Stimulated activated CD4-positive, alpha-beta T cell treated with anti-CD3 and anti-CD28 coated beads, Interleukin-12 subunit alpha, Interleukin-12 subunit beta, amount 100 ng/mL, for 4 hours (primary cell): Measurements from ENCODE around the gene TTC7B.

Source experiments
- DNase-seq: peaks from one replicate; pipeline ENCODE4 v3.0.0-alpha.2; 2020

Gene TTC7B

DNA sequence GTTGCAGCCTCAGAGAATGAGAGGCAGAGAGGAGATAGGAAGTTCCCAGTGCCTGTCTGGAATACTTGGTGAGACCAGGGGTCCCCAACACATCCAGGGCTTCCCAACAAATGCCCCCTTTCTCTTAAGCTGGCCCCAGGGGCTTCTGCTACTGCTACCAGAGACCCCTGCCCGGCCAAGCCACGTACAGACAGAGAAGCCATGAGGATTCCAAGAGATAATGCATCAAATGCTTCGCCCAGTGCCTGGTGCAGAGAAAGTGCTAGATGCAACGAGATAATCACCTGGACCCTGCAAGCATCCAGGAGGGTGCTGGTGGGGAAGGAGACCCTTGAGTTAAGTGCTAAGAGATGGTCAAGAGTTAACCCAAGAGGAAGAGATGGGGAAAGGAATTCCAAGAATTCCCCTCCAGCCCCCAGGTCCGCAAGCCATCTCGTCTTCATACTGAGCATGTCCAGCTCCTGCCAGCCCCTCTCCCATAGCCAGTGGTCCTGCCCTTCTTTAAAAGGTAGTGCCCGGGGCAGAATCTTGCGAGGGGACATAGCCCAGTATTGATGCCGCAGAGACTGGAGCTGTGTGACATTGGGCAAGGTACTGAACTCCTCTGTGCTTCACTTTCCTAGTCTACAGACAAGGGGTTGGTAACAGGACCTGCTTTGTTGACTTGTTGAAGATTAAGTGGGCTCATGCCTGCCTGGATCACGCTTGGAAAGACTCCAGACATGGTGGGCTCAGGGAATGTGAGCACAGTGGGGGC is 316.1 kb downstream of the TTC7B start:
- no peak for DNase-seq

DNA sequence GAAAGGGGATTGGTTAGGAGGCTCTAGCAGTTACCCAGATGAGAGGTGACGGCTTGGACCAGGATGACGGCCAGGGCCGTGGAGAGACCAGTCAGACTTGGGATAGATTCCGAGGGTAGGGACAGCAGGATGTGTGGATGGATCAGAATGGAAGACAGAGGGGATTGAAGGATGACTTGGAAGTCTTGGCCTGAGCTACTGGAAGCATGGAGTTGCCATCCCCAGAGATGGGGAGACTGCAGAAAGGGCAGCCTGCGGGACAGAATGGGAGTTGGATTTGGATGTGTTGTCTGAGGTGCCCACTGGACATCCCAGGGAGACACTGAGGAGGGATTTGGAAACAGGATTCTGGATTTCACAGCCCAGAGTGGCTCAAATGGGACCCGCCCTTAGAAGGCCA is 317.1 kb downstream of the TTC7B start:
- DNase-seq = no peak

DNA sequence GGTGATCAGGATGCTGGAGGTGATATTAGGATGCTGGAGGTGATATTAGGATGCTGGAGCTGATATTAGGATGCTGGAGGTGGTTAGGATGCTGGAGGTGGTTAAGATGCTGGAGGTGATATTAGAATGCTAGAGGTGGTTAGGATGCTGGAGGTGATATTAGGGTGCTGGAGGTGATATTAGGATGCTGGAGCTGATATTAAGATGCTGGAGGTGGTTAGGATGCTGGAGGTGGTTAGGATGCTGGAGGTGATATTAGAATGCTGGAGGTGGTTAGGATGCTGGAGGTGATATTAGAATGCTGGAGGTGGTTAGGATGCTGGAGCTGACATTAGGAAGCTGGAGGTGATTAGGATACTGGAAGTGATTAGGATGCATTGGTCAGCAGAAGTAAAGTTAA is 318.0 kb downstream of the TTC7B start:
- no peak for DNase-seq

GRCh38 chr14:90496379-90496778 is 319.9 kb downstream of the TTC7B start:
- DNase-seq = no peak

DNA sequence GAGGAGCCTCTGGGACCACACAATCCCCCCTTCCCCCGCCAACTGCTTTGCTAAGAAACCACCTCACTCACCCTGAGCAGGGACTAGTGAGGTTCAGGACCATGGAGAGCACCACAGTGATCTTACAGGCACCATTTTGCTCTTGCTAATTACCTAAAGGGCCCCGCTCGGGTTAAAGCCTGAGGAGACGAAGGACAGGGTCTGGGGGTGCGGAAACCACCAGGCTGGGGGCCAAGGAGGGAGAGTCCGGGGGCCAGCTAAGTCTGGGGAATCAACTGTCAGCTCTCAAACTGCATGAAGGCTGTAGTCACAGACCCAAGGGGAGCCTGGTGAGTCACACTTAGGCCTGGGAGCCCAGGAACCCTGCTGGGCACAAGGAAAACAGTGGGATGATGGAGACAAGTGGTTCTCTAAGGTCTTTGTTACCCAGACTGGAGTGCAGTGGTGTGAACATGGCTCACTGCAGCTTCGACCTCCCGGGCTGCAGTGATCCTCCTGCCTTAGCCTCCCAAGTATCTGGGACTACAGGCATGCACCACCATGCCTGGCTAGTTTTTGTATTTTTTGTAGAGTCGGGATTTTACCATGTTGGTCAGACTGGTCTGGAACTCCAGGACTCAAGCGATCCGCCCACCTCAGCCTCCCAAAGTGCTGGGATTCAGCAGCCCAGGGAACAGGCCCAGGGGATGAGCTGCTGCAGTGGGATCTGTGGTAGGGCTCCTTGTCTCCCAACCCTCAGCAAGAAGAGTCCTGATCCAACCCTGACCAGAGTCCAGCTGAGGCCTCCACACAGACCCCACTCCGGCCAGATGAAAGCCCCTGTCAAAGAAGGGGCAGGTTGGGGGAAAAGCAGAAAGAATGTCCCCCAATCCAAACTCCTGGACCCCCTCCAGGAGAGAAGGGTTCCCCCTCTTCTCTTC is 320.6 kb downstream of the TTC7B start:
- no peak for DNase-seq

DNA sequence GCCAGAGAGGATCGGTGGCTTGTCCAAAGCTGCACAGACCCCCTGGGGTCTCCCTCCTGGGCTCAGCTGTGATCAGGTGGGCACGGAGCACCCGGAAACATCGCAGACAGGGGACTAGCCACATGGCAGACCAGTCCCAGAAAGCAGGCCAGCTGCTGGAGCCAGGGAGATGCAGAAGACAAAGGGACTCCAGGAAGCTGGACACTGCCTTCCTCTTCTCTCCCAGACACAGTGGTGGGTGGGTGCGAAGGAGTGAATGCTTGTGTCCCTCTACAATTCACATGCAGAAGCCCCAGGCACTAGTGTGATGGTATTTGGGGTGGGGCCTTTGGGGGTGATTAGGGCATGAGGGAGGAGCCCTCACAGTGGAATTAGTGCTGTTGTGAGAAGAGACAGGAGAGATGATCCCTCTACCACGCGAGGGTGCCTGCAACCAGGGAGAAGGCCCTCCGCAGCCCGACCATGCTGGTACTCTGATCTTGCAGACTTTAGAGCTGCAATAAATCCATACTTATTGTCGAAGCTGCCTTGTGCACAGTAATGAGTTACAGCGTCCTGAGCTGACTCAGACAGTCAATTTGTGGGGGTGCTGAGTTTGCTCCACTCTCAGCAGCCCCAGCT is 324.2 kb downstream of the TTC7B start:
- DNase-seq = no peak

DNA sequence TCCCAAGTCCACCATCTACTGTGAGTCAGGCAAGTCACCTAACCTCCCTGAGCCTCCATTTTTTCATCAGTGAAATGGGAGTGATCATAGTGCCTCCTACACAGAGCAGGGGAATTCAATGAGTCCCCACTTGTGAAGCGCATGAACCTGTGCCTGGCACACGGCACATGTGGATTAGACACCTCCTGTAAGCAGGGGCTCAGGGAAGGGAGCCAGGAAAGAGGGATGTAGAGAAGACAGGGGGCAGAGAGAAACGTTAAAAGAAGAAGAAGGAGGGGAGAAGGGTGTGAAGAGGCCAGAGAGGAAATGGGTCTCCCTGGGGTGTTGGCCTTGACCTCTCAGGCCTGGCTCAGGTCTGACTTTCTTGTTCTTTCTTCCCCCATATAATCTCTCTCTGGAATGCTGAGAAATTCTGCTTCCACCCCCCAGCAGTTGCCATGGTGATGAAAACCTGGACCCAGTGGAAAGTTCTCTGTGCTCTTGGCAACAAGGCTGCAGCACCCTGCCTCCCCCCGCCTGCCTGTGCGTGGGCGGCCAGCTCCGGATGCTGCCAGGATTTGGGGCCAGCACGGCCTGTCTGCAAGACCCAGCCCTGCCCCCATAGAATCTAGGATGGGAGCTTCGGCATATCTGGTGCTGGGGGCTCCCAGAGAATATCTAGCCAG is 324.9 kb downstream of the TTC7B start:
- no peak for DNase-seq

- no peak for DNase-seq
These were observed 325.5 kb downstream of the TTC7B start for GRCh38 chr14:90490720-90491050.

DNA sequence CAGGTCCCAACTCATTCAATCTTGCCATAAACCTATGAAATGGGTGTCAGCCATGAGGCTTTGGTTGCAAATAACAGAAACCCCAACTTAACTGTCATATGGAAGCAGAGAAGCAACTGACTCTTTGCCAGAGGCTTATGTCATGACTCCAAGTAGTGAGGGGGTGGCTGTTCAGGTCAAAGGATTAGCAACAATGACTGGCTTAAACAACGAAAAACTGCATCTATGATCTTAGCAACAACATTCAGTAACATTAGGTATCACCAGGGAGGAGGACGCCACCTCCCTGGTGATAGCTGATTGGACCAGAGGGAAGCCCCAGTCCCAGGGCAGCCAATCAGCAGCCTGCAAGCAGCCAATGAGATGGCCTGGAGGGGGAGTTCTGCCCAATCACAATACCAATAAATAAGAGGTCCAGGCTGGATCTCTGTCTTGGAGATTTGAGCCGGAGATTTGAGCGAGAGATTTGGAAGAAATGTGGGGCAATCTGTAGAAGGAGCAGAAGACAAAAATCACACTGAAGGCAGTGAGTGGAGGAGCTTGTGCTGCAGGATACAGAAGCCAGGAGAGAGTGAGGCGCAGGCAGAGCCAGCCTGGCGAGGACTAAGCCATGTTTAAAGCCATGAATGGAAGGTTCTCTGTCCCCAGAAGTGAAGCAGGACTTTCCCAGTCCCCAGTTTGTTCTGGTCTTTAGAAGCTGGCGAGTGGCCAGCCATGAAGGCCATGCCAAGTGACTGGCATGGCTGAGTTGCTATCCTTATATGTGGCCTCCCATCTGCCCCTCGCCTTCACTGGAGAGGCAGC is 326.1 kb downstream of the TTC7B start:
- DNase-seq = no peak

- no peak for DNase-seq
These were observed 326.9 kb downstream of the TTC7B start for GRCh38 chr14:90489306-90489705.

DNA sequence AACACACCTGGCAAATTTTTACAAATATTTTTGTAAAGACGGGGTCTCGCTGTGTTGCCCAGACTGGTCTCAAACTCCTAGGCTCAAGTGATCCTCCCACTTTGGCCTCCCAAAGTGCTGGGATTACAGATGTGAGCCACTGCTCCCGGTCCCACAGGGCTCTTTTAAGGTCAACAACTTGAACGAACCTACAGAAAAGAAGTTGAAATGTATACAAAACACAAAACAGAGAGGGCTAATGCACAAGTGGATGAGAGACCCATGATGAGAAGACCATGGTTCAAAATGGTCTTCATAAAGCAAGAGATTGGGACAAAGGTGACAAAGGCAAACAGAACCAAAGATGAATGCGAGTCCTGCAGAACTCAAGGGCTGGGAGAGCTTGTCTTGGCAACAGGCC is 328.0 kb downstream of the TTC7B start:
- DNase-seq = no peak

DNA sequence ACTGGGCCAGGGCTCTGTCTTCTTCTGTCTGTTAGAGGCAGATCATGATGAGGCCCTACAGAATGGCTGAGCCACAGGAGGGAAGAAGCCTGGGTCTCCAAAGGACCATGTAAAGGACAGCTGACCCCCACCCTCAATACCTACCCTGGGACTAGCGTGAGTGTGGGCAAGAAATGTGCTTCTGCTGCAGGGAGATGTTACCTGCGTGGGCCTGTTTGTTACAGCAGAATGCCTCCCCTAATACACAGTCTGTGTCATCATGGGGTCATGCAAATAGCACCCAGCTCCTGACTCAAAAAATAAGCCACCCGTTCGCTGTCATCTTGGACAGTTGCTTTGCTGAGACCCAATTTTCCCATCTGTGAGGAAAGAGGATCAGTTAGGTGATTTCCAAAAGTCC is 328.8 kb downstream of the TTC7B start:
- no peak for DNase-seq

GRCh38 chr14:90487031-90487430 is 329.2 kb downstream of the TTC7B start:
- no peak for DNase-seq

DNA sequence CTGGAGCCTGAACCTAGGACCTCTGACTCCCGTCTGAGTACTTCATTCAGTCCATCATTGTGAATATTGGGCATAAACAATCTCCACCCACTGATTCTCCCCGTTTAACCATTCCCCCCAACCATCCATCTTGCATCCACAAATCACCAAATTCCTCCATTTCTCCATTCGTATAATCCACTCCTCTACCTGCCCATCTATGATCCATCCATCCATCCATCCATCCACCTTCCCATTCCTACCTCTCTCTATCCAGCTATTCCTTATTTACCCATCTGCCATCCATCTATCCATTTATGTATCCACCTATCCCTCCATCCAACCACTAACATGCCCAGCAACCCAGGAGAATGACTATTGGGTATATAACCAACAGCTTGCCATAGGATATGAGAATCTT is 331.9 kb downstream of the TTC7B start:
- DNase-seq = no peak

GRCh38 chr14:90483571-90483974 is 332.7 kb downstream of the TTC7B start:
- DNase-seq = peak; percentile 17

GRCh38 chr14:90483117-90483516 is 333.1 kb downstream of the TTC7B start:
- no peak for DNase-seq

DNA sequence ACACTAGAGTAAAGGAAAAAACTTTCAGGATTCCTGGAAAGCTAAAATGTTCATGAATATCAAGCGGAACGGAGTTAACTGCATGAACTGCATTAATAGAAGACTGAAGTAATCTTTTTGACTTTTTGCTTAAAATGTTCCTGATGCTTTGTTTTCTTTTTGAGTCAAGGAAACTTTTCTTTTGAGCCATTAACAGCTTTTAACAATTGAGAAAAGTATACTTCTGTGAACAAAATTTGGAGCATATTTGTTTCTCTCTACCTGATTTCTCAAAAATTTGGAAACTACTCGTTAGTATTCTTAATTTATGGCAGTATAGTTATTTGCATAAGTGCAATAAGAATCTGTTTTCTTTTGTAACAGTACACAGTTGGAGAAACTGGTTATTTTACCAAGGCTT is 340.9 kb downstream of the TTC7B start:
- DNase-seq = no peak
